ENCODE measurements around the gene ZNF226. TPM values are rescaled to one million over a fixed set of nuclear protein-coding genes. Genes with fewer than 3 reads are reported as not detected.
"Not testable (repeated sequence)": the region's sequence is repeated elsewhere in the genome, so short reads cannot be mapped to it uniquely, and the experiment has no call there.

Gene ZNF226
- total RNA-seq, 2 donors from 2014 or later, result 11.4 to 16.0 TPM

DNA sequence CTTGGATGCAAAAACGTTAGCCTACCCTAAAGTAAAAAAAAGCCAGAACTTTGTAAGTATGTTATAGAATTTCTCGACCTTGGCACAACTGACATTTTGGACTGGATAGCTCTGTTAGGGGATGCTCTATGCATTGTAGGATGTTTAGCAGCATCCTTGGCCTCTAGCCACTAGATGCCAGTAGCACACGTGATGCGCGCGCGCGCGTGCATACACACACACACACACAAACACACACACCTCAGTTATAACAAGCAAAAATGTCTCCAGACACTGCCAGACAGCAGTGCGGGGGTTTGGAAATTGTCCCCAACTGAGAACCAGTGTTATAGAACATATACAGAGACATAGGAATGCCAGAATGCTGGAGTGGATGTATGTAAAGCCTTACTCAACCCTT lies 17.2 kb downstream of the ZNF226 start:
- DNase-seq (no peak), ATAC-seq (no peak)
- H3K36me3 Mint-ChIP-seq (ENCODE audit: low read depth), result no peaks in the 10 kb centered on the region
- no peaks in the 10 kb centered on the region for H3K27me3 Mint-ChIP-seq
- no peak overlapping the region for H3K27ac Mint-ChIP-seq
- H3K4me3 Mint-ChIP-seq, result no peak overlapping the region
- peaks cover 26% of the 10 kb centered on the region for H3K9me3 ChIP-seq (ENCODE audit: control insufficient read depth, low read length, poor library complexity, severe bottlenecking)
- H3K4me1 Mint-ChIP-seq, result no peaks in the 10 kb centered on the region

GRCh38 chr19:44190020-44190419 lies 25.1 kb downstream of the ZNF226 start:
- no peaks in the 10 kb centered on the region for H3K27me3 Mint-ChIP-seq
- no peak overlapping the region for H3K27ac Mint-ChIP-seq
- H3K36me3 Mint-ChIP-seq (ENCODE audit: low read depth), result peaks cover 2% of the 10 kb centered on the region
- ATAC-seq (no peak), DNase-seq (no peak)
- peaks cover 7% of the 10 kb centered on the region for H3K9me3 ChIP-seq (ENCODE audit: control insufficient read depth, low read length, poor library complexity, severe bottlenecking)
- no peaks in the 10 kb centered on the region for H3K4me1 Mint-ChIP-seq
- no peak overlapping the region for H3K4me3 Mint-ChIP-seq

GRCh38 chr19:44192127-44192526 lies 27.2 kb downstream of the ZNF226 start:
- no peak for DNase-seq
- no peak overlapping the region for H3K4me3 Mint-ChIP-seq
- no peaks in the 10 kb centered on the region for H3K4me1 Mint-ChIP-seq
- H3K36me3 Mint-ChIP-seq (ENCODE audit: low read depth), result peaks cover 2% of the 10 kb centered on the region
- no peak for ATAC-seq
- peaks cover 7% of the 10 kb centered on the region for H3K9me3 ChIP-seq (ENCODE audit: control insufficient read depth, low read length, poor library complexity, severe bottlenecking)
- H3K27me3 Mint-ChIP-seq, result no peaks in the 10 kb centered on the region
- no peak overlapping the region for H3K27ac Mint-ChIP-seq

- no peak overlapping the region for H3K27ac Mint-ChIP-seq
- H3K4me1 Mint-ChIP-seq, result no peaks in the 10 kb centered on the region
- H3K4me3 Mint-ChIP-seq, result no peak overlapping the region
- H3K36me3 Mint-ChIP-seq (ENCODE audit: low read depth), result no peaks in the 10 kb centered on the region
- peaks cover 5% of the 10 kb centered on the region for H3K9me3 ChIP-seq (ENCODE audit: control insufficient read depth, low read length, poor library complexity, severe bottlenecking)
- ATAC-seq (no peak), DNase-seq (no peak)
- H3K27me3 Mint-ChIP-seq, result no peaks in the 10 kb centered on the region
Measured at GRCh38 chr19:44196772-44197171, 31.9 kb downstream of the ZNF226 start.

DNA sequence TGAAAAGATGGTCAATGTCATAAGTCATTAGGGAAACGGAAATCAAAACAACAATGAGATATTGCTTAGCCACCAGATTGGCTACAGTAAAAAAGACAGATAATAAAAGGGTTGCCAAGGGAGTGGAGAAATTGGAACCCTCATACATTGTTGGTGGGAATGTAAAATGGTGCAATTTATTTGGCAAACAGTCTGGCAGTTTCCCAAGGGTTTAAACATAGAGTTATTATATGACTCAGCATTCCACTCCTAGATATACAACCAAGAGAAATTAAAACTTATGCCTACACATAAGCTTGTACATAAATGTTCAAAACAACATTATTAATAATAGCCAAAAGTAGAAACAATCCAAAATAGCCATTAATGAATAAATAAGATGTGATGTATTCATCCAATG lies 37.6 kb downstream of the ZNF226 start:
- ATAC-seq (no peak), DNase-seq (no peak)
- peaks cover 9% of the 10 kb centered on the region for H3K9me3 ChIP-seq (ENCODE audit: control insufficient read depth, low read length, poor library complexity, severe bottlenecking)
- H3K4me3 Mint-ChIP-seq, result no peak overlapping the region
- H3K36me3 Mint-ChIP-seq (ENCODE audit: low read depth), result peaks cover 3% of the 10 kb centered on the region
- H3K27ac Mint-ChIP-seq, result no peak overlapping the region
- no peaks in the 10 kb centered on the region for H3K27me3 Mint-ChIP-seq
- H3K4me1 Mint-ChIP-seq, result peaks cover 5% of the 10 kb centered on the region

- ATAC-seq (no peak), DNase-seq (no peak)
- no peak overlapping the region for H3K27ac Mint-ChIP-seq
- H3K9me3 ChIP-seq (ENCODE audit: control insufficient read depth, low read length, poor library complexity, severe bottlenecking), result peaks cover 9% of the 10 kb centered on the region
- no peaks in the 10 kb centered on the region for H3K27me3 Mint-ChIP-seq
- no peak overlapping the region for H3K4me3 Mint-ChIP-seq
- peaks cover 3% of the 10 kb centered on the region for H3K36me3 Mint-ChIP-seq (ENCODE audit: low read depth)
- H3K4me1 Mint-ChIP-seq, result peaks cover 8% of the 10 kb centered on the region
Measured at GRCh38 chr19:44202974-44203373, 38.1 kb downstream of the ZNF226 start.

DNA sequence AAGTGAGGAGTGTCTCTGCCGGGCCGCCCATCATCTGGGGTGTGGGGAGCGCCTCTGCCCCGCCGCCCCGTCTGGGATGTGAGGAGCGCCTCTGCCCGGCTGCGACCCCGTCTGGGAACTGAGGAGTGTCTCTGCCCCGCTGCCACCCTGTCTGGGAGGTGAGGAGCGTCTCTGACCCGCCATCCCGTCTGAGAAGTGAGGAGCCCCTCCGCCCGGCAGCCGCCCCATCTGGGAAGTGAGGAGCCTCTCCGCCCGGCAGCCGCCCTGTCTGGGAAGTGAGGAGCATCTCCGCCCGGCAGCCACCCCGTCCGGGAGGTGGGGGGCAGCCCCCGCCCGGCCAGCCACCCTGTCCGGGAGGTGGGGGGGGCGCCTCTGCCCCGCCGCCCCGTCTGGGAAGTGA lies 39.0 kb downstream of the ZNF226 start:
- not testable (repeated sequence) for H3K9me3 ChIP-seq (ENCODE audit: control insufficient read depth, low read length, poor library complexity, severe bottlenecking); H3K36me3 Mint-ChIP-seq (ENCODE audit: low read depth); H3K27ac Mint-ChIP-seq; H3K4me3 Mint-ChIP-seq; ATAC-seq; DNase-seq; H3K4me1 Mint-ChIP-seq; H3K27me3 Mint-ChIP-seq

- ATAC-seq, result no peak
Measured at GRCh38 chr19:44204772-44205171, 39.9 kb downstream of the ZNF226 start.

DNA sequence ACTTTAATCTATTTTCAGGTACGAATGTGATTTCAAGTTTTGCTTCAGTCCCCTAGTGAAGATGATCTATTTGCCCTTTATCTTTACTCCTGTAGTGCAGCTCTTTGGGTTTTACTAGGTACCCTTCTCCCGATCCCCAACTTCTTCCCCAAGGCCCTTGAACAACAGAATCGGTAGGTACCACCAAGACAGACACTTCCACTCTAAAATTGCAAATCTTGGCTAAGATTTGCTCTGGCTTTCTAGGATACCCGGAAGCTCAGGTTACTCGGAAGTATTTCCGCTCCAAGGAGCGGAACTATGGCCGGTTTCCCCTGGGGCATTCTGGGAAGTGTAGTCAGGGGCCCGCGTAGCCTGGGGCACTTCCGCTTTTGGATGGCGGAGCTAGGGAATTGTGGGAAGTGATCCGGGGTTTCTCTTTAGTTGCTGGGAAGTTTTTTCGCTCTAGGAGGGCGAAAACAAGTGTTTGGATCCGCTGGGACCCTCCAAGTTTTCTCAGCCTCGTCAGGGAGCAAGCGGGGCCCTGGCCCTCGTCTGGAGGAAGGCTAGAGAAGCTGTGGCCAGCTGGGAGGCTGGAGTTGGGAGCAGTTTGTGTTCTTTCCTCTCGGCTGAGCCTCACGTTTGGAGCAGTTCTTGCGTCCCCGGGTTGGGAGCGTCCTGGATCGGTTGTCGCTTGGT lies 42.4 kb downstream of the ZNF226 start:
- Mint-ChIP-seq H3K27ac (peak overlapping the region; percentile 87), H3K4me3 (peak overlapping the region; percentile 89), H3K36me3 (ENCODE audit: low read depth) (peaks cover 3% of the 10 kb centered on the region), H3K4me1 (peaks cover 8% of the 10 kb centered on the region), H3K27me3 (no peaks in the 10 kb centered on the region)
- DNase-seq (peak; percentile 46 to 57 (median 56)), ATAC-seq (peak; percentile 92)
- H3K9me3 ChIP-seq (ENCODE audit: control insufficient read depth, low read length, poor library complexity, severe bottlenecking), result peaks cover 3% of the 10 kb centered on the region

More at GRCh38 chr19:44204772-44205171, 39.9 kb downstream of the ZNF226 start:
- Mint-ChIP-seq H3K27me3 (no peaks in the 10 kb centered on the region), H3K4me3 (no peak overlapping the region), H3K27ac (no peak overlapping the region), H3K36me3 (ENCODE audit: low read depth) (peaks cover 3% of the 10 kb centered on the region), H3K4me1 (peaks cover 8% of the 10 kb centered on the region)
- H3K9me3 ChIP-seq (ENCODE audit: control insufficient read depth, low read length, poor library complexity, severe bottlenecking), result peaks cover 9% of the 10 kb centered on the region
- no peak for DNase-seq

DNA sequence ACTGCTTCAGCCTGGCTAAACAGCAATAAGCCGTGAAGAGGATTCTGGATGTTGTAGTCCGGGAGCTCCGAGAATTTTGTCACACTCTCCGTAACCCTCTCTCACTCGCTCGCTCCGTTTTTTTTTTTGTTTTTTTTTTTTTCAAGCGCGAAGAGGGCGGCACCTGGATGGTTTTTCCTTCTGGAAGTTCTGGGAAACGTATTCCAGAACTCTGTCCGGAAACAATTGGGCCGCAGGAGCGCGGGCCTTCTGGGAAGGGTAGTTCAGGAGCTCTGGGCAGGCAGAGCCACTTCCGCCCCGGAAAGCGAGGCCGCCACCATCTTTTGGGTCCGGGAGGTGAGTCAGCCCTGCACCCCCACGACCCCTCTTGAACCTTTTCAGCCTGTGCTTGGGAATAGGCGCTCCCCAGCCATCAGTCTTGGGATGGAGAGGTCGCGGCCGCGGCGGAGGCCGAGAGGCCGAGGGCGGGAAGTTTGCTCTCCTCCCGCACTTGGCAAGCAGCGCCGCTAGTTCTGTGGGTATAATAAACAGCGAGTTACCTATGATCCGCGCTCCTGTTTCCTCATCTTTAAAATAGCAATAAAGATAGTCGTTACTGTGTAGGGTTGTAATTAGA lies 47.5 kb downstream of the ZNF226 start, which contains the start of gene ZNF227:
TSS of gene ZNF227 (plus strand) at position 283 of the 616 bp plus-strand sequence. CDS start 5,261 bp downstream, outside the sequence.
- H3K27ac Mint-ChIP-seq, result peak within 1 kb of the TSS; percentile 94
- DNase-seq (peak; percentile 54 to 65 (median 56)), ATAC-seq (peak; percentile 98)
- H3K4me1 Mint-ChIP-seq, result peaks cover 17% of the 10 kb centered on the region
- H3K36me3 Mint-ChIP-seq (ENCODE audit: low read depth), result peaks cover 7% of the 10 kb centered on the region
- peak within 1 kb of the TSS; percentile 96 for H3K4me3 Mint-ChIP-seq
- H3K9me3 ChIP-seq (ENCODE audit: control insufficient read depth, low read length, poor library complexity, severe bottlenecking), result no peaks in the 10 kb centered on the region
- H3K27me3 Mint-ChIP-seq, result no peaks in the 10 kb centered on the region

GRCh38 chr19:44212866-44213346 lies 48.0 kb downstream of the ZNF226 start:
- Mint-ChIP-seq H3K4me3 (peak overlapping the region; percentile 96), H3K4me1 (peaks cover 13% of the 10 kb centered on the region), H3K27me3 (no peaks in the 10 kb centered on the region), H3K36me3 (ENCODE audit: low read depth) (peaks cover 7% of the 10 kb centered on the region), H3K27ac (peak overlapping the region; percentile 94)
- ATAC-seq, result no peak
- no peaks in the 10 kb centered on the region for H3K9me3 ChIP-seq (ENCODE audit: control insufficient read depth, low read length, poor library complexity, severe bottlenecking)
- no peak for DNase-seq

- not testable (repeated sequence) for H3K4me1 Mint-ChIP-seq; H3K27me3 Mint-ChIP-seq; H3K9me3 ChIP-seq (ENCODE audit: control insufficient read depth, low read length, poor library complexity, severe bottlenecking); ATAC-seq; H3K27ac Mint-ChIP-seq; H3K36me3 Mint-ChIP-seq (ENCODE audit: low read depth); DNase-seq; H3K4me3 Mint-ChIP-seq
Measured at GRCh38 chr19:44219926-44220325, 55.0 kb downstream of the ZNF226 start.

DNA sequence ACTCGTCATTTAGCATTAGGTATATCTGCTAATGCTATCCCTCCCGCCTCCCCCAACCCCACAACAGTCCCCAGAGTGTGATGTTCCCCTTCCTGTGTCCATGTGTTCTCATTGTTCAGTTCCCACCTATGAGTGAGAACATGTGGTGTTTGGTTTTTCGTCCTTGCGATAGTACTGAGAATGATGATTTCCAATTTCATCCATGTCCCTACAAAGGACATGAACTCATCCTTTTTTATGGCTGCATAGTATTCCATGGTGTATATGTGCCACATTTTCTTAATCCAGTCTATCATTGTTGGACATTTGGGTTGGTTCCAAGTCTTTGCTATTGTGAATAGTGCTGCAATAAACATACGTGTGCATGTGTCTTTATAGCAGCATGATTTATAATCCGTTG lies 55.9 kb downstream of the ZNF226 start:
- H3K9me3 ChIP-seq (ENCODE audit: control insufficient read depth, low read length, poor library complexity, severe bottlenecking); ATAC-seq; DNase-seq; H3K27ac Mint-ChIP-seq; H3K4me3 Mint-ChIP-seq; H3K36me3 Mint-ChIP-seq (ENCODE audit: low read depth); H3K4me1 Mint-ChIP-seq; H3K27me3 Mint-ChIP-seq: not testable (repeated sequence)

DNA sequence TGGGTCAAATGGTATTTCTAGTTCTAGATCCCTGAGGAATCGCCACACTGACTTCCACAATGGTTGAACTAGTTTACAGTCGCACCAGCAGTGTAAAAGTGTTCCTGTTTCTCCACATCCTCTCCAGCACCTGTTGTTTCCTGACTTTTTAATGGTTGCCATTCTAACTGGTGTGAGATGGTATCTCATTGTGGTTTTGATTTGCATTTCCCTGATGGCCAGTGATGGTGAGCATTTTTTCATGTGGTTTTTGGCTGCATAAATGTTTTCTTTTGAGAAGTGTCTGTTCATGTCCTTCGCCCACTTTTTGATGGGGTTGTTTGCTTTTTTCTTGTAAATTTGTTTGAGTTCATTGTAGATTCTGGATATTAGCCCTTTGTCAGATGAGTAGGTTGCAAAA lies 56.4 kb downstream of the ZNF226 start:
- H3K9me3 ChIP-seq (ENCODE audit: control insufficient read depth, low read length, poor library complexity, severe bottlenecking); ATAC-seq; H3K27me3 Mint-ChIP-seq; H3K27ac Mint-ChIP-seq; H3K36me3 Mint-ChIP-seq (ENCODE audit: low read depth); H3K4me3 Mint-ChIP-seq; DNase-seq; H3K4me1 Mint-ChIP-seq: not testable (repeated sequence)
